Astrocyte of the spinal cord (primary cell): ENCODE results near the gene RBM22.

Experiments used
- DNase-seq: peaks from one replicate; pipeline ENCODE4 v3.0.0; 2011; ENCODE audit warnings: low read depth, low spot score
- H3K4me3 ChIP-seq: 2 replicates; pipeline ENCODE4 v1.5.1; 2011; ENCODE audit warnings: low read depth, mild to moderate bottlenecking, low read length, moderate library complexity
- in situ Hi-C: cut with HindIII; loops from 2 replicates; pipeline ENCODE4 v1.10.0; 2017; ENCODE audit warnings: low sequenced_read_pairs
- TF ChIP-seq, protein P1 (sequence below): IDR thresholded peaks from 2 replicates; pipeline ENCODE4 v1.5.1; 2012; ENCODE audit warnings: low read depth, mild to moderate bottlenecking, low read length, inconsistent platforms

The RBM22 gene

DNA sequence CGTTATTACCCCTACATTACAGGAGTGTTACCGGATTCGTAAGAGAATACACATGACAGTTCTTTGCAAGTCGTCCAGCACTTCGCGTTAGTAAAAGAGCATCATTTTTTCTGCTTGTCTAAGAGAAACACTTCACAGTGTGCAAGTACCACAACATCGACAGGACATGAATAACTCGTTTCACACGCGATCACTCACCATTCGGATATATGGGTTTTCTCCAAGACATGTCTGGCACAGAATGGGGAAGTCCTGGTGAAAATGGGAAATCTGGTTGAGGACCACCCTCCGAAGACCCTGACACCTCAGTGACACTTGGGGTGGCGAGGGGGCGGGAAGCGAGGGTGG, 642 bp downstream of the RBM22 start:
- in situ Hi-C loops = no loop called here
- DNase-seq = no peak
- H3K4me3 ChIP-seq = peak overlapping the region; percentile 94
- TF ChIP-seq, protein P1, sequence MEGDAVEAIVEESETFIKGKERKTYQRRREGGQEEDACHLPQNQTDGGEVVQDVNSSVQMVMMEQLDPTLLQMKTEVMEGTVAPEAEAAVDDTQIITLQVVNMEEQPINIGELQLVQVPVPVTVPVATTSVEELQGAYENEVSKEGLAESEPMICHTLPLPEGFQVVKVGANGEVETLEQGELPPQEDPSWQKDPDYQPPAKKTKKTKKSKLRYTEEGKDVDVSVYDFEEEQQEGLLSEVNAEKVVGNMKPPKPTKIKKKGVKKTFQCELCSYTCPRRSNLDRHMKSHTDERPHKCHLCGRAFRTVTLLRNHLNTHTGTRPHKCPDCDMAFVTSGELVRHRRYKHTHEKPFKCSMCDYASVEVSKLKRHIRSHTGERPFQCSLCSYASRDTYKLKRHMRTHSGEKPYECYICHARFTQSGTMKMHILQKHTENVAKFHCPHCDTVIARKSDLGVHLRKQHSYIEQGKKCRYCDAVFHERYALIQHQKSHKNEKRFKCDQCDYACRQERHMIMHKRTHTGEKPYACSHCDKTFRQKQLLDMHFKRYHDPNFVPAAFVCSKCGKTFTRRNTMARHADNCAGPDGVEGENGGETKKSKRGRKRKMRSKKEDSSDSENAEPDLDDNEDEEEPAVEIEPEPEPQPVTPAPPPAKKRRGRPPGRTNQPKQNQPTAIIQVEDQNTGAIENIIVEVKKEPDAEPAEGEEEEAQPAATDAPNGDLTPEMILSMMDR = no peak

DNA sequence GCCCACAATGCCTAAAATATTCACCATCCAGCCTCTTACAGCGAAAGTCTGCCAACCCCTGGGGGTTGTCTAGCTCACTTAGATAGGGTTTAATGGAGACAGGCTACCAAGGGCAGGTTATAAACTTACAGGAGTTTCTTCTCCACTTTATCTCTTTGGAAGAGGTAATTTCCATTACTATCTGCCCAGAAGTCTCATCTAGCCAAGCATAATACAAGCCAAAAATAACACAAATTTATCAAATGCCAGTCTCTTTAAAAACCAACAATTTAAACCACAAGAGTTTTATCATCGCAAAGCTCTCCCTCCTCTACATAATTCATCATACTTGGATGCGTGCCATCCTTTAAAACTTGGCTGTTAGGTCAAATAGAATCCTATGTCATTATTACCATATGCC, 6.2 kb downstream of the RBM22 start:
- no peak overlapping the region for H3K4me3 ChIP-seq
- TF ChIP-seq, protein P1 = no peak
- no peak for DNase-seq
- in situ Hi-C loops = no loop called here

DNA sequence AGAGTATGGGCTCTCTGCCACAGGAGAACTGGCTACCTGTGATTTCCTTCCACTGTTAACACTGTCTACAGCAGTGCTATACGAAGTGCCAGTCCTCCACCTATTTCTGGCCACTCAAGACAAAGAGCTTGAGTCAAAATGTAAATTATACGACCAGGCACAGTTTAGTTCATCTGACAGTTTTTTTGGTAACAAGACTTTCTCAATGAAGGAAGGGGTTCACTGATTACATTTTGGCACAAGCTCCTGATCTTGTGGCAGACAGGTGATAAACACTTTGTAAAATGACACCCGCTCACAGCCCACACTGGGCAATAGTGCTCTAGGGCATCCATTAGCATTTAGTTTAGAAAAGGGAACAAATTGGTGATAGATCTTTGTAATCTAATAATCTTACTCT, 8.6 kb downstream of the RBM22 start:
- TF ChIP-seq, protein P1 = no peak
- no peak for DNase-seq
- no peak overlapping the region for H3K4me3 ChIP-seq
- in situ Hi-C loops = no loop called here

DNA sequence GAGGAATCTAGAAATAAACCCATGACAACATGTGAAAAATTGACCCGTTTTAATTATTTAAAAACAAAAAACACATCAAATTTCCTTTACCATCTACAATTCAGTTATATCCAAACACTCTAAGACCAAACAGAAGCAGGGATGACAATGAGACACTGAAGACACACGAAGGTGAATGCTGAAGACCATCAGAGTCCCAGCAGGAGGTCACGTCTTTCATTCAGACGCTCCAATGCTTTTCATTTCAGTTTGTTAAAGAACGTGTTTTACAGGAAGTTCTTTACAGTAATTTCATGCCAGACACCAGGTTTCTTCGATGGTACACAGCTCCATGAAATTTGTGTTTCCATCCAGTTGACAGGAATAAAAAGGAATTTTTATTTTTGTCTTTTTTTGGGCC, 10.1 kb downstream of the RBM22 start:
- TF ChIP-seq, protein P1 = no peak
- in situ Hi-C loops = no loop called here
- no peak for DNase-seq
- H3K4me3 ChIP-seq = no peak overlapping the region

DNA sequence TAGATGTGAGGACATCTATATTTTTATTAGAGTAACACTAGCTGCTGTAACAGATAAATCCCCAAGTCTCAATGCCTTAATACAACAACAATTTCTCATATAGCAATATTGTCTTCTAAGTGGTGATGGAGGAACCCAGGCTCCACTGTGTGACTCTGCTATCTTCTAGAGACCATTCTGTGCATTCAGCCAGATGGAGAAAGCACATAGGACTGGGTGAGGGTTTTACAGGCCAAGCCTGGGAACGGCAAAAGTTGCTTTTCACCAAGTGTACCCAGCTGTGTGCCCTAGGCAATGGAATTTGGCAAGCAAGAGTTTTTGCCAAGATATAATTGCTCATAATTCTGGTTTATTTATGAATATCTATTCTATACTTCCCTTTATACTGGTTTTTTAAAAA, 11.7 kb downstream of the RBM22 start:
- no peak for DNase-seq
- TF ChIP-seq, protein P1 = no peak
- no peak overlapping the region for H3K4me3 ChIP-seq
- in situ Hi-C loops = no loop called here

DNA sequence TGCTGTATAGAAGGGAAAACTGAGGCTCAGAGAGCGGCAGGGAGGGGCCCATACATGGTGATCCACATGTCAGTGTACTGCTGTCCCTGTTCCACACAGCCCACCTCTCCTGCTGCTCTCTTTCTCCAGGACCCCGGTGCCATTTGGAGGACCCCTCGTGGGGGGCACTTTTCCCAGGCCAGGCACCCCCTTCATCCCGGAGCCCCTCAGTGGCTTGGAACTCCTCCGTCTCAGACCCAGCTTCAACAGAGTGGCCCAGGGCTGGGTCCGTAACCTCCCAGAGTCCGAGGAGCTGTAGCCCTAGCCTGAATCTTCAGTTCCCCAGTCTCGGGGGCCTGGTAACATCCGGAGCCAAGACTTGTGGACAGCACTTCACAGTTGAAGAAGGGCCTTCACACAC, 24.3 kb downstream of the RBM22 start:
- no peak overlapping the region for H3K4me3 ChIP-seq
- TF ChIP-seq, protein P1 = no peak
- no peak for DNase-seq
- in situ Hi-C loops = no loop called here

DNA sequence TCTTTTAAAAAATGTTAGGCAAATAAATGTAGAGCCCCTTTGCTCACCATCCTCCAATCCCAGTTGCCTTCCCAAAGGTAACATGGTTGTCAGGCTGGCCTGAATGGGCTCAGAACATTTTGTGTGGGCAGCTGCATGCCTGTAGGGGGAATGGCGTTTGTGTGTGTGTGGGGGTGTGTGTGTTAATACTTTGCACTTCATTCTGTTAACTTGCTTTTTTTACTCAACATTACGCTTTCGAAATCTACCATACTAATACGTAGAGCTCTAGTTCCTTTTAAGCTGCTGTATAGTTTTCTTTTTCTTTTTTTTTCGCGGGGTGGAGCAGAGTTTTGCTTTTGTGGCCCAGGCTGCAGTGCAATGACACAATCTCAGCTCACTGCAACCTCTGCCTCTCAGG, 25.8 kb downstream of the RBM22 start:
- H3K4me3 ChIP-seq = no peak overlapping the region
- DNase-seq = no peak
- TF ChIP-seq, protein P1 = no peak
- in situ Hi-C loops = no loop called here
